HG03442 (cell line): ENCODE data around the gene SGMS1.
A peak's percentile ranks its signal among the peaks of the same experiment; 100 is the strongest.
"Not testable (repeated sequence)": the region's sequence is repeated elsewhere in the genome, so short reads cannot be mapped to it uniquely, and the experiment has no call there.

Source experiments
- ATAC-seq: cut with Tn5 transposase; IDR thresholded peaks from one replicate; pipeline ENCODE4 v1.9.1; 2021; ENCODE audit warnings: mild to moderate bottlenecking, moderate library complexity; ENCODE audit not compliant: unreplicated experiment

SGMS1 gene

DNA sequence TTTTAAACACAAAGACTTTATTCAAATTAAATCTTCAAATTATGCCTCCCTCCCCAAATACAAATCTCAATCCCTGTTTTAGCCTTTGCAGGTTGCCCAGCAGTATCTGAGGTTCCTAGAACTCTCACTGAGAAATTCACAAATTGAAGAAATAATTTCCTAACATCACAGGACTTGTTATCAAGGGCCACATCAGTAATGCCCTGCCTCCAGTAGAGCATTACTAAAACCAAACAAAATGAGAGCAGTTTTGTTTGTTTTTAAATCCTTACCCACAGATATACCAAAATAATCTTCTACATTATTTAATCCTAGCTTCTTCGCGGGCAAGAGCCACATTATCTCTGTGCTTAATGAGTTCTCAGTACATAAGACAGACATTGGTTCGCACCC, 152.2 kb downstream of the SGMS1 start:
- no peak for ATAC-seq

GRCh38 chr10:50470798-50471582, 152.8 kb downstream of the SGMS1 start:
- no peak for ATAC-seq

GRCh38 chr10:50470345-50470744, 153.4 kb downstream of the SGMS1 start:
- peak; percentile 48 for ATAC-seq

- no peak for ATAC-seq
Observed at GRCh38 chr10:50469778-50470193, 154.0 kb downstream of the SGMS1 start.

GRCh38 chr10:50469288-50469687, 154.5 kb downstream of the SGMS1 start:
- no peak for ATAC-seq

- ATAC-seq: no peak
Observed at GRCh38 chr10:50467209-50467608, 156.5 kb downstream of the SGMS1 start.

- no peak for ATAC-seq
Observed at GRCh38 chr10:50464004-50464409, 159.7 kb downstream of the SGMS1 start.

GRCh38 chr10:50461834-50462233, 161.9 kb downstream of the SGMS1 start:
- no peak for ATAC-seq

DNA sequence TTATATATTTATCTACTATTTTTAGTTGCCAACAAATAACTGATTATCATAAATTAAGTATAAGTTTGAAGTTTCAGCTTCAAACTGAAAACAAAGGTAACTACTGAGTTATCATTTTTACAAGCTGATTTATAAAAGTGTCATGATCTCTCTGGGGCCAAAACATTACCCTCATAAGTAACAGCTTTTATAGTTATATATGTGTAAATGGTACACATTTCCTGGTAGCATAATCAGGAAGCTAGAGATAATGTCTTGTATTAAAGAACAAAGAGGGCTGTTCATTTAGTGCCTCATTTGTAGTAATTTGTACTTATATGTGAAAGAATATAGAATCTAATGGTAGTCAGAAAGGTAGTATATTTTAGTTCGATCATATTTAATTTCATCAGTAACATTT, 162.6 kb downstream of the SGMS1 start:
- no peak for ATAC-seq

DNA sequence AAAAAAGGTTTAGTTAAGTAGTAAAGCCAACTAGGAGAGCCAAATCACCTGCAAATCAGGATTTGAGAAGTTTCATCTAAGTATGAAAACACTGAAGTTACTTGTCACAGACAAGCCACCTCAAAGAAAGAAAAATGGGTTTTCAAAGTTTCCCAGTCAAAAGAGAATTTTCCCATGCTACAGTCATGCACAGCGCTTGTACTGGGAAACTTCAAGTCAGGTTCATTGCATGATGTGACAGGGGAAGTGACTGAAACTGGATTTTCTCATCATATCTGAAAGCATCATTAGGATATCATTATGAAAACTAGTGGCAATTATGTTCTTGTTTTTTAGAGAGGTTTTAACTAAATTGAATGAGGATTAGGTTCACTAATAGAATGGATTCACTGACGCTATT, 167.0 kb downstream of the SGMS1 start:
- peak; percentile 32 for ATAC-seq

- peak; percentile 37 for ATAC-seq
Observed at GRCh38 chr10:50453940-50454339, 169.8 kb downstream of the SGMS1 start.

DNA sequence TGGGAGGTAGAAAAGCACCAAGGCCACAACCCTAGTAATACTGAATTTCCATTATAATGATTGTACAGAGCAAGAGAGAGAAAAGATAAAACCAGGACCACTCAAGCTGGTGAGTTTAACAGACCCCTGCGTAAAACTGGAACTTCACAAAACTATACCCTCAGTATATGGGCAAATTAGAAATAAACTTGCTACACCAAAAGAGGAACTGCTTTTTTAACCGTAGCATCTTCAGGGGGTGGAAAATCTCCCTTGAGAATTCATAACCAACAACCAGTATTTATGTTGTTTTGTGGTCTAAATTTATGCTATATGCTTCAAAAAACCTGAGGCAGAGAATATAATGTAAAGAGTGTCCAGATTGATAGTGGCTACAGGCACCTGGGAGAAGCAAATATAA, 171.2 kb downstream of the SGMS1 start:
- ATAC-seq: peak; percentile 38

- ATAC-seq: no peak
Observed at GRCh38 chr10:50447691-50448090, 176.1 kb downstream of the SGMS1 start.

DNA sequence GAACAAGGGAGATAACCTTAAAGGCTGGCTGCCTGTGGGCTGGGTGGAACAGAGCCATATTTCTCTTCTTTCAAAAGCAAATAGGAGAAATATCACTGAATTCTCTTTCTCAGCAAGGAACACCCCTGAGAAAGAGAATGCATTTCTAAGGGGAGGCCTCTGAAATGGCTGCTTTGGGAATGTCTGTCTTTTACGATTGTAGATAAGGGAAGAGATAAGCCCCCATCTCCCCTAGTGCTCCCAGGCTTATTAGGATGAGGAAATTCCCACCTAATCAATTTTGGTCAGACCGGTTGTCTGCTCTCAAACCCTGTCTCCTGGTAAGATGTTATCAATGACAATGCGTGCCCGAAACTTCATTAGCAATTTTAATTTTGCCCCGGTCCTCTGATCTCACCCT, 178.0 kb downstream of the SGMS1 start:
- ATAC-seq: not testable (repeated sequence)

DNA sequence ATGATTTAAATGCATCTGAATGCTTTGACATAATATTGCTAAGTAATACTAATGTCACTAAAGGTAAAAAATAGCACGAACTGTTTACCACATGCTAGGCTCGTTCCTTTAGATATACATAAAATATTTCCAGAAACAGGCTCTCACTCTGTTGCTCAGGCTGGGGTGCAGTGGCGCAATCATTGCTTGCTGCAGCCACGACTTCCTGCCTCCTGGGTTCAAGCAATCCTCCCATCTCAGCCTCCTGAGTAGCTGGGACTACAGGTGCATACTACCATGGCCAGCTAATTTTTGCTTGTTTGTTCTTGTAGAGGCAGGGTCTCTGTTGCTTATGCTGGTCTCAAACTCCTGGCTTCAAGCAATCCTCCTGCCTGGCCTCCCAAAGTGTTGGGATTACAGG, 183.3 kb downstream of the SGMS1 start:
- no peak for ATAC-seq

DNA sequence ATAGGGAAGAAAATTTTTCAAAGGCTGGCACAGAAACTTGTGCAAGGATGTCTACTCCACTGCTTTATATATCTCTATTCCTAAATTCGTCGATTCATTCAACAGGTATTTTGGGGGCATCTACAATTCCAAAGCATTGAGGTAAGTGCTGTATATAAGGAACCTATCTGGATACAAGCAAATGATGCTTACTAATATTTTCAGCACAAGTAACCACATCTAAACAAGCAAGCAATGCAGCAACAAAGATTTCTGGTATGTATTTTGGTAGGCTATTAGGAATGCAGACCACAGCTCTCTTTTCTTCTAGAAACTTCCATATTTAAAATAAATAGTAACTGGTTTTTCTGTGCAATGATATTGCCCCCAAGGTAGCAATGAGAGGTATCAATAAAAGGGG, 183.9 kb downstream of the SGMS1 start:
- ATAC-seq: no peak

DNA sequence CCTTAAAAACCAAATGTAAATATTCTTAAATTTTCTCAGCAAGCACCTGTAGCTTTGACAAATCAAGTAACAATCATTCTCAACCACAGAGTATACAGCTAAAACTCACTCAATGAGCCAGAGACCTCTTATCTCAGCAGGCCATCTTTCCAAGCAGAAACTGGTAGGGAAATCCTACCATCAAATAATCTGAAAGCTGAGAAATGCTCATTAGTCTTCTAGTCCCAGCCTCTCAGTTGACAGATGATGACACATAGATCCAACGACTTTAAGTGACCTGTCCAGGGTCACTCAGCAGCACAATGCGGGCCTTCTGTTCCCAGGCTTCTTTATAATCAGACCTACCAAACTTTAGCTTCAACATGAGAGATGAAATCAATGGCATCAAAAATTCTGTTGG, 184.6 kb downstream of the SGMS1 start:
- ATAC-seq: no peak

GRCh38 chr10:50438049-50438936, 185.5 kb downstream of the SGMS1 start:
- no peak for ATAC-seq

- peak; percentile 55 for ATAC-seq
Observed at GRCh38 chr10:50437248-50437647, 186.5 kb downstream of the SGMS1 start.

- ATAC-seq: no peak
Observed at GRCh38 chr10:50436805-50437204, 187.0 kb downstream of the SGMS1 start.

- ATAC-seq: peak; percentile 37
Observed at GRCh38 chr10:50432211-50433009, 191.3 kb downstream of the SGMS1 start.
